HG02884 (cell line): Measurements from ENCODE around the gene TBC1D10B.
"Not testable (repeated sequence)": the region's sequence is repeated elsewhere in the genome, so short reads cannot be mapped to it uniquely, and the experiment has no call there.

Experiments used
- ATAC-seq: cut with Tn5 transposase; IDR thresholded peaks from one replicate; pipeline ENCODE4 v1.9.1; 2021; ENCODE audit warnings: mild to moderate bottlenecking, moderate library complexity; ENCODE audit not compliant: unreplicated experiment

TBC1D10B gene

DNA sequence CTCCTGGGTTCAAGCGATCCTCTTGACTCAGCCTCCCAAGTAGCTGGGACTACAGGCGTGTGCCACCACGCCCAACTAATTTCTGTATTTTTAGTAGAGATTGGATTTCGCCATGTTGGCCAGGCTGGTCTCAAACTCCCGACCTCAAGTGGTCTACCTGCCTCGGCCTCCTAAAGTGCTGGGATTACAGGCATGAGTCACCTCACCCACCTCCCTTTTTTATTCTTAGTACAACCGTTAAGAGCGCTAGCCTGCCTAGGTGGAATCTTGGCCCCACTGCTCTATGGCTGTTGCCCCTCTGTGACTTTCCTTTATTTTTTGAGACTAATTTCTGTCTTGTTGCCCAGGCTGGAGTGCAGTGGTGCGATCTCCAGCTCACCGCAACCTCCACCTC, 32.3 kb downstream of the TBC1D10B start:
- ATAC-seq, result not testable (repeated sequence)

DNA sequence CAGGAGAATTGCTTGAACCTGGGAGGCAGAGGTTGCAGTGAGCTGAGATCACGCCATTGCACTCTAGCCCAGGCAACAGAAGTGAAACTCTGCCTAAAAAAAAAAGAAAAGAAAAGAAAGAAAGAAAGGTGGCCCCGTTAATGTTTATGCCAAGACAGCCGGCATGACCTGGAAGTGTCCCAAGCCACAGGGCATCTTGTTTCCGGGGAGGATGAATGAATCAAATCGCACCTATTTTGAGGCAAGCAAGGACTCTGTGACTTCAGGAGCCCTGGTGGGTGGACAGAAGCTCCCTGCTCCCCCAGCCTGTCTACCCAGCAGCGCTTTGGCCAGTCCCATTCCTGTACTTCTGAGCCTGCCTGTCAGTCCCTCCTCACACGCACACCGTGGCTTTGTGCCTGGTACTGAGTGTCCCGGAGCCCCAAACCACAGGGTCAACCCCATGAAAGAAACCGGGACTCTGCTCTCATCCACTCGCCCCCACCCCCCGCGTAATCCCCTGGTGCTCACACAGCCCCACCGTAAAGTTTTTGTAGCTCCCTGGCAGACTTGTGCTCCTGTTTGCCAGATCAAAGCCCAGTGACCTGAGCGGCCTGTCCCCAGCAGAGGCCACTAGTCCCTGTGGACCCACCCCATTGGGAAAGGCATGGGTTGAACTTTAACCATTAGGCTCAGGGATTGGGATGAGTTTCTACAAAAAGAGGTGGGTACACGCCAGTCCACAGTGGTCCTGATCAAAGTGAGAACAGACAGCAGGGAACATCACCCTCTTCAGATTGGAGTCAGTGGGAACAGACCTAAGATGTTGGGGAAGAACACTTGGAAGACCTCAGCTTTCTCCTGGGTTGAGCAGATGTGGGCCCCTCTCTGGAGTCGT, 34.5 kb downstream of the TBC1D10B start:
- ATAC-seq, result no peak

DNA sequence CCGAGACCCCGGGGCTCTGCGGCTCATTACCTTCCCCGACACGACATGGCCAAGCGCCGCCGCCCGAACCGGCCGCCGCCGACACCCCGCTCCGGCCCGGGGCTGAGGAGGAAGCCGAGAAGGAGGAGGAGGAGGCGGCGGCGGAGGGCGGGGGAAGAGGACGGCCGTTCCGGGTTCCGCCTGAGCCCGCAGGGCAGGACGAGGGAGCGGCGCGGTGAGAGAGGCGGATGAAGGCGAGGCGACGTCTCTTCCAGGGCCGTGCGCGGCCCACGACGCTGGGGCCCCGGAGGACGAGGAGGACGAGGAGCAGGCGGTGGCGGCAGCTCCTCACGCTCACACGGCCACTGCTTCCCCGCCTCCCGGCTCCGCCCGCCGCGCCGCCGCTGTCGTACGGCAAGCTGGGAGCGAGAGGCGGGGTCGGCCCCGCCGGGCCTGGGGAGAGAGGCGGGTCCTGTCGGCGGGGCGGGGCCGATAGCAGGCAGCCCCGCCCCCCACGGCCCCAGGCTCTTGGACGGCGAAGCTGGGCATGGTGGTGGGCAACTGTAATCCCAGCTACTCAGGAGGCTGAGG, 35.2 kb downstream of the TBC1D10B start:
- peak; percentile 53 for ATAC-seq

DNA sequence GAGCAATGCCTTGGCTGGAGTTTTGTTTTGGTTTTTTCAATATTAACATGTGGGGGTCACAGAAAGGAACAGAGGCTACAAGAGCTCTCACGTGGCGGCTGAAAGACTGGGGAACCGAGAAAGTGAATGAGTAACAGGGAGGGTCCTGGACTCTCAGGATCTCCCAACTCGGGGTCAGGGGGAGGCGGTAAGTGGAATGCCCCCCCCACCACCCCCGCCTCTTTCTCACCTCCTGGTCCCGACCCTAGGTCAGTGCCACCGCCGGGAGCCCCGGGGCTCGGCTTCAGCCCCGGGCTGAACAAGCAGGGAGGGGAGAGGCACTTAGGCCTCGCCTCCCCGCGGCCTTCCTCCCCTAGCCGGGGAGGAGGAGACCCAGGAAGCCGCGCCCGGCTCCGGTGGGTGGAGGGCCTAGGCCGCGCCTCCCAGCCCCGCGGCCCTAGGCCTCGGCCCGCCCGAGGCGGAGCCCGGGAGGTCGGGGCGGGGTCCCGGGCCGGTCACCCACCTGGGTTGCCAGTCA, 35.8 kb downstream of the TBC1D10B start:
- ATAC-seq, result peak; percentile 74

DNA sequence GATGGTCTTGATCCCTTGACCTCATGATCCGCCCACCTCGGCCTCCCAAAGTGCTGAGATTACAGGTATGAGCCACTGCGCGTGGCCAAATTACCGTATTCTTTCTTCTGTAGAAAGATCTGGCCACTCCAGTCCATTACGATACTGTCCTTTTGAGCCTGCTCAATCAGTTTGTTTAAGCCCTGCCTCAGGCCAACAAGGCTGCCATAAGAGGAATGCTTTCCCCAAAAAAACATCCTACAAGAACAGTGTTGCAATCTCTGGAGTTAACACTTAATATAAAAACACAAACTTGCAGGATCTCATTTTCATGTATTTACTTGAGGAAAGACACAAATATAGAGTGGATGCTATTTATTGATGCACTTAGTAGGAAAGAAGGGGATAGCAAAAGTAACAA, 46.1 kb downstream of the TBC1D10B start:
- ATAC-seq, result not testable (repeated sequence)

DNA sequence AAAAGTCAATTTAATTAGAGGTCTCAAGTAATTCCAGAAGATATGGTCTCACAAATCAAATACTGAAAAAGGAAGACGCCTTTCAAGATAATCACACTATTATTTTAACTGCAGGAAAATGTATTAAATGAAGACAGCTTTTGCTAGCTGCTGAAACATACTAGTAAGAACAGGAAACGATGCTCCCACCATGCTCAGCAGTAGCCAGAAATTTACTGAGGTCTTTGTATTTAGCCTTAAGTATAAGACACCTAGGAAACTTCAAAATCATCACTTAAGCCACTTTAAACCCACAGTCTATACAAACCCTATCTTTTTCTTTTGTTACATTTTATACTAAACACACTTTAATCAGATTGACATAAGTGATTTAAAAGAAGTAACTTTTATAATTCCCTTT, 51.6 kb downstream of the TBC1D10B start:
- not testable (repeated sequence) for ATAC-seq

DNA sequence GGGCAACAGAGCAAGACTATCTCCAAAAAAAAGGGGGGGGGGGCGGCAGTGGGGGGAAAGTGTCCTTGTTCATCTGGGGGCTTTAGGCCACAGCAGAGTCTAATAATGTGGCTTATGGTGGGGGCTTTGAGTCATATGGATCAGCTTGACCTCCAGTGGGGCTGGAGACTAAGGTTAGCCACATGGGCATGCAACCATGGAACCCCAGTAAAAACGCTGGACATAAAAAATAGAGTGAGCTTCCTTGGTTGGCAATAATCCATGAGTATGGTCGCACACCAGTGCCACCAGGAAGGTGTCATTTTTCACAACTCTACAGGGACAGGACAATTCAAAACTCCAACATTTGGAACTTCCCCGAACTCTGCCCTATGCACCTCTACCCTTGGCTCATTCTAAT, 59.4 kb downstream of the TBC1D10B start:
- not testable (repeated sequence) for ATAC-seq

DNA sequence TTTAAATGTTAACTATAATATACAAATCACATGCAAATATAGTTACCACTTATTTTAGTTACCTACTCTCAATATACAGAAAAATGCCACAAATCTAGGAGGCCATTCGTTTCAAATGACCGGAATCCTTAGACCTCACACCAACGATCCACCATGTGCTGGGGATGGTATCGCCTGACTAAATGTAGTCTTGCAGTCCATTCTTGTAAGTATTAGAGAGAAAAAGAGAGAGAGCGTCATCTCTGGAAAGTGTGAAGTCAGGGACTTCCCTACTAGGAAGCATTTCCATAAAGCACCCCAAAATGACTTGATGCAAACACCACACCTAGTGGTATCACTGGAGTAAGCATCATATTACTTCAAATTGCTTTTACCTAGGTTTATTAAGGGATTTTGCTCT, 61.0 kb downstream of the TBC1D10B start:
- not testable (repeated sequence) for ATAC-seq
